Skeletal muscle satellite cell (primary cell): ENCODE data around the gene FAM13C.

Source experiments
- H3K27me3 ChIP-seq: 2 replicates; pipeline ENCODE4 v1.7.0; 2013; ENCODE audit warnings: low read length; ENCODE audit not compliant: control insufficient read depth, insufficient read depth
- H3K36me3 ChIP-seq: 2 replicates; pipeline ENCODE4 v1.7.0; 2013; ENCODE audit warnings: mild to moderate bottlenecking, control low read depth, low read length; ENCODE audit not compliant: insufficient read depth
- H3K4me1 ChIP-seq: 2 replicates; pipeline ENCODE4 v1.7.0; 2013; ENCODE audit warnings: low read length; ENCODE audit not compliant: control insufficient read depth, insufficient read depth
- H3K4me2 ChIP-seq: 2 replicates; pipeline ENCODE4 v1.7.0; 2013; ENCODE audit warnings: mild to moderate bottlenecking, low read length
- H3K4me3 ChIP-seq: 2 replicates; pipeline ENCODE4 v1.7.0; 2013; ENCODE audit warnings: low read length
- H3K9ac ChIP-seq: 2 replicates; pipeline ENCODE4 v1.7.0; 2013; ENCODE audit warnings: mild to moderate bottlenecking, low read depth, low read length, moderate library complexity
- H3K9me3 ChIP-seq: replicated peaks from 2 replicates; pipeline ENCODE4 v1.7.0; 2013; ENCODE audit warnings: mild to moderate bottlenecking, control low read depth, low read length

The FAM13C gene

DNA sequence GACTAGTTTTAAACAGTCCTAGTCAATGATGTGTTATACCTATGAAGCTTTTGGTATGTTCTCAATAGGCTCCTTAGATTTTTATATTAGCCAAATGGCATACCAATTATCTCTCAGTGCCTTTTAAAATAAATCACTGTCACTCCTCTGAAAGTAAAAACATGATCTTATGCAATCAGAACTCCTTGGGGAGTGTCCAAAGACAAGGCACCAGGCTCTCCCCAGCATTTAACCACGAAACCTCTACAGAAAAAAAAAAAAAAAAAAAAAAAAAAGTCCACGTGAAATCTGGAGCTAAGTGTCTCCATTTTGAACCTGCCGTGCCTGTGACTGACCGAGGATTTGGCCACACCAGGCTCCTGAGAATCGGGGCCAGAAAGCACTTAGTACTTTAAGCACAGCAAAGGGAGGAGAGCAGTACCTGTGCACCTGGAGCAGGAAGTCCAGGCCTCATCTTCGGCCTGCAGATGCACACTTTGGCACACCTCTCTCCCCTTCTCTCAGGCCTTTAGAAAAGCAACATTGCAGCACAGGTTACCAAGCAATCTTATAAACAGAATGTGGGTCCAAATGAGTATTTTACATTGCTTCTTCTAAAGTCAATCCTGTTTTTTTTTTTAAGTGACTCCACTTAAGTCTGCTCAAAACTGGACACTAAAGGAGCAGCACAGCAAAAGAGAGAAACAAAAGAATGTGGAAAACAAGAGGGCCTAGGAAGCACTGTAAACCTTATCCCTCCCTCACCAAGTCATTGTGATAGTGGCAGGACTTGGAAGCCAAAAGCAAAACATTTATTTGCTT lies 1.5 kb downstream of the FAM13C start:
- peaks cover 6% of the 10 kb centered on the region for H3K4me1 ChIP-seq
- no peak overlapping the region for H3K9ac ChIP-seq
- no peaks in the 10 kb centered on the region for H3K9me3 ChIP-seq
- H3K27me3 ChIP-seq: no peaks in the 10 kb centered on the region
- no peak overlapping the region for H3K4me2 ChIP-seq
- H3K36me3 ChIP-seq: no peaks in the 10 kb centered on the region
- no peak overlapping the region for H3K4me3 ChIP-seq

- Histone ChIP-seq H3K4me2 (no peak overlapping the region), H3K9ac (no peak overlapping the region), H3K36me3 (no peaks in the 10 kb centered on the region), H3K4me3 (no peak overlapping the region), H3K27me3 (no peaks in the 10 kb centered on the region), H3K9me3 (no peaks in the 10 kb centered on the region), H3K4me1 (peaks cover 6% of the 10 kb centered on the region)
Measured at GRCh38 chr10:59358576-59358975, 3.8 kb downstream of the FAM13C start.

- Histone ChIP-seq H3K4me3 (no peak overlapping the region), H3K4me1 (no peaks in the 10 kb centered on the region), H3K36me3 (no peaks in the 10 kb centered on the region), H3K9me3 (no peaks in the 10 kb centered on the region), H3K9ac (no peak overlapping the region), H3K4me2 (no peak overlapping the region), H3K27me3 (no peaks in the 10 kb centered on the region)
Measured at GRCh38 chr10:59354434-59354833, 7.9 kb downstream of the FAM13C start.

GRCh38 chr10:59350558-59350957 lies 11.8 kb downstream of the FAM13C start:
- Histone ChIP-seq H3K36me3 (no peaks in the 10 kb centered on the region), H3K9me3 (no peaks in the 10 kb centered on the region), H3K27me3 (no peaks in the 10 kb centered on the region), H3K4me2 (no peak overlapping the region), H3K4me3 (no peak overlapping the region), H3K4me1 (no peaks in the 10 kb centered on the region), H3K9ac (no peak overlapping the region)

GRCh38 chr10:59346321-59346720 lies 16.0 kb downstream of the FAM13C start:
- Histone ChIP-seq H3K9ac (no peak overlapping the region), H3K4me1 (no peaks in the 10 kb centered on the region), H3K4me2 (no peak overlapping the region), H3K9me3 (no peaks in the 10 kb centered on the region), H3K4me3 (no peak overlapping the region), H3K36me3 (no peaks in the 10 kb centered on the region), H3K27me3 (no peaks in the 10 kb centered on the region)

DNA sequence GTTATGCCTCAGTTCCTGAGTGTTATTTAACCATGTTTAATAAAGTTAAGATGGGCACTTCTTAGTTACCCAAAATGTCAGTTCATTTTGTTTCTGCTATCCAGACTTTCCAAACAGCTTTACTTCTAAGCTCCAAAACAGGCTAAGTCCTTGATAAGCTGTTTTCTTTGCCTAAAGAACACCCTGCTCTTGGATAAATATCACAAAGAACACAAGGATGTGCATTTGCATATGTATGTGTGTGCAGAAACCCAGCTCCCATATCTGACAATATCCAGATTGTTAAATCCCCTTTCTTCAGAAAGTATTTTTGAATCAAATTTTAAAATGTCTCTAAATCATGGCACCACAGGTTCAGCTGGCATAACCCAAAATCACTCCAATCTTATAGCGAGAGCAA lies 19.6 kb downstream of the FAM13C start:
- no peak overlapping the region for H3K4me3 ChIP-seq
- no peak overlapping the region for H3K4me2 ChIP-seq
- no peaks in the 10 kb centered on the region for H3K9me3 ChIP-seq
- H3K36me3 ChIP-seq: no peaks in the 10 kb centered on the region
- H3K27me3 ChIP-seq: no peaks in the 10 kb centered on the region
- no peaks in the 10 kb centered on the region for H3K4me1 ChIP-seq
- H3K9ac ChIP-seq: no peak overlapping the region

GRCh38 chr10:59342000-59342399 lies 20.3 kb downstream of the FAM13C start:
- Histone ChIP-seq H3K4me3 (no peak overlapping the region), H3K27me3 (no peaks in the 10 kb centered on the region), H3K9me3 (no peaks in the 10 kb centered on the region), H3K4me2 (no peak overlapping the region), H3K36me3 (no peaks in the 10 kb centered on the region), H3K4me1 (peaks cover 4% of the 10 kb centered on the region), H3K9ac (no peak overlapping the region)

- H3K4me3 ChIP-seq: no peak overlapping the region
- no peaks in the 10 kb centered on the region for H3K9me3 ChIP-seq
Measured at GRCh38 chr10:59340285-59340684, 22.1 kb downstream of the FAM13C start.

DNA sequence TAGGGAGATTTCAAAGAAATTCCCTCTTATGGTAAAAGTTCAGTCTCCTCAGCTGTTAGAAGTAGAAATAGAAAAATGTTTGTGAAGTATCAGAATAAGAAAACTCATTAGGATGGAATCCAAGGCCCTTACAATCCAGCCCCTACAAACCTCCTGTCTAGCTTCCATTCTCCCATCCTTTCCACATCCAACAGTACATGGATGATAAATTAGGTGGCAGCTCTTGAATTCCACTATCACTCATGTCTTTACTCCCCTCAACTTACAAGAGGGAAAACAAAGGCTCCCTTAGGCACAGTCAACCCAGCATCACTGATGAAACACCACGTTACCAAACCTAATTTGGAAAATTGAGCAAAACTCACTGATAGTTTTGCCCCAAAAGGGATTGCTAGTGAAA lies 23.0 kb downstream of the FAM13C start:
- no peaks in the 10 kb centered on the region for H3K9me3 ChIP-seq
- no peak overlapping the region for H3K4me2 ChIP-seq
- H3K4me3 ChIP-seq: no peak overlapping the region
- no peaks in the 10 kb centered on the region for H3K36me3 ChIP-seq
- H3K9ac ChIP-seq: no peak overlapping the region
- H3K27me3 ChIP-seq: no peaks in the 10 kb centered on the region
- peaks cover 13% of the 10 kb centered on the region for H3K4me1 ChIP-seq

More at GRCh38 chr10:59340285-59340684, 22.1 kb downstream of the FAM13C start:
- H3K36me3 ChIP-seq: no peaks in the 10 kb centered on the region
- no peaks in the 10 kb centered on the region for H3K27me3 ChIP-seq
- peaks cover 13% of the 10 kb centered on the region for H3K4me1 ChIP-seq
- H3K9ac ChIP-seq: no peak overlapping the region
- no peak overlapping the region for H3K4me2 ChIP-seq

- no peak overlapping the region for H3K4me3 ChIP-seq
- H3K9ac ChIP-seq: no peak overlapping the region
- H3K27me3 ChIP-seq: no peaks in the 10 kb centered on the region
- H3K4me1 ChIP-seq: peaks cover 13% of the 10 kb centered on the region
- no peaks in the 10 kb centered on the region for H3K36me3 ChIP-seq
- H3K9me3 ChIP-seq: no peaks in the 10 kb centered on the region
- no peak overlapping the region for H3K4me2 ChIP-seq
Measured at GRCh38 chr10:59337201-59337652, 25.1 kb downstream of the FAM13C start.

- Histone ChIP-seq H3K4me2 (no peak overlapping the region), H3K4me3 (no peak overlapping the region), H3K9ac (no peak overlapping the region), H3K36me3 (no peaks in the 10 kb centered on the region), H3K27me3 (no peaks in the 10 kb centered on the region), H3K9me3 (no peaks in the 10 kb centered on the region), H3K4me1 (peaks cover 13% of the 10 kb centered on the region)
Measured at GRCh38 chr10:59336632-59337031, 25.7 kb downstream of the FAM13C start.

- Histone ChIP-seq H3K27me3 (no peaks in the 10 kb centered on the region), H3K9ac (no peak overlapping the region), H3K4me2 (no peak overlapping the region), H3K36me3 (no peaks in the 10 kb centered on the region), H3K9me3 (no peaks in the 10 kb centered on the region), H3K4me1 (peaks cover 13% of the 10 kb centered on the region), H3K4me3 (no peak overlapping the region)
Measured at GRCh38 chr10:59335497-59335896, 26.9 kb downstream of the FAM13C start.
